NCI-H1092 treated with DMSO at 0.1 percent for 48 hours (cell line): ENCODE results near the gene TMEM8B.

Source experiments
- DNase-seq: peaks from one replicate; lab custom pipeline; 2025; lab: John Stamatoyannopoulos, UW

Gene TMEM8B

DNA sequence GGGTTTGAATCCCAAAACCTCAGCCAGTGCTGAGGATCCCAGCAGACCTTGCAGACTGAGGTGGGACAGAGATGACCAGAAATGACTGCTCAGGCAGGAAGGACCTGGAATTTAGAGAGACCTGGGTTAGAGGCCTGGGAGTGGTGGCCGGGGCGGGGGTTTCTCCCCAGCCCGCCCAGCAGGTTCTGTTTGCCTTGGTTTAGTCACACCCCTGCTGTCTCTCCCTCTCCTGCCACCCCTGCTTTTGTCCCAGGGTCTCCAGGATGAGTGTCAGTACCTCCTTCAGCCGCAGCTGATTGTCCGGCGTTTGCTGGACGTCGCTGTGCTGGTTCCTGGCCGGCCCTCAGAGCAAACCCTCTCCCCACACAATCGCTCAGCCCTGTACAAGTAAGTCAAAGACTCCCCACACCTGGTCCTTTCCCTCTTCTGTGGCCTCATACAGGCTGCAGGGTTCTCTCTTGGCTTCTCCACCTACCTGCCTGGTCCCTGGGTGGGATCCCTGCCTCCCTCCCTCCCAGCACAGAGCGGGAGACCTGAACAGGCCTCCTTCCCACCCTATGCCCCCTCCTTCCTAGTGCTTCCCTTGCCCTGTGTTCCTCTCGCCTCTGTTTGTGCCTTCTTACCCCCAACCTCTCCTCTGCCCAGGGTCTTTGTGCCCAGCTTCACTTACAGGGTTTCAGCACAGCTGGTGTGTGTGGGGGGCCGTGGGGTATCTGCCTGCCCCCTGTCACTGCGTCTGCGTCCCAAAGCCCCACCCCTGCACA lies 12.0 kb downstream of the TMEM8B start:
- DNase-seq, result no peak

DNA sequence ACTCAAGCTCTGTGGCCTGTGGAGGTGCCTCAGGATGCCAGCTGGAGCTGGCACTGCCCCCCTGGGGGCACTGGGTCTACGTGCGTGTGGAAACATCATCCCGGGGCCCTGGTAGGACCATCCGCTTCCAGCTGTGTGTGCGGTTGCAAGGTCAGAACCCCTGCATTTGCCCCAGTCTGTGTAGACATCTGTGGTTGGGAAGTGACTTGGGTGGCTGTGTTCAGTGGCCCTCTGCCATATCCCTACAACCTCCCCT lies 12.5 kb downstream of the TMEM8B start:
- no peak for DNase-seq

DNA sequence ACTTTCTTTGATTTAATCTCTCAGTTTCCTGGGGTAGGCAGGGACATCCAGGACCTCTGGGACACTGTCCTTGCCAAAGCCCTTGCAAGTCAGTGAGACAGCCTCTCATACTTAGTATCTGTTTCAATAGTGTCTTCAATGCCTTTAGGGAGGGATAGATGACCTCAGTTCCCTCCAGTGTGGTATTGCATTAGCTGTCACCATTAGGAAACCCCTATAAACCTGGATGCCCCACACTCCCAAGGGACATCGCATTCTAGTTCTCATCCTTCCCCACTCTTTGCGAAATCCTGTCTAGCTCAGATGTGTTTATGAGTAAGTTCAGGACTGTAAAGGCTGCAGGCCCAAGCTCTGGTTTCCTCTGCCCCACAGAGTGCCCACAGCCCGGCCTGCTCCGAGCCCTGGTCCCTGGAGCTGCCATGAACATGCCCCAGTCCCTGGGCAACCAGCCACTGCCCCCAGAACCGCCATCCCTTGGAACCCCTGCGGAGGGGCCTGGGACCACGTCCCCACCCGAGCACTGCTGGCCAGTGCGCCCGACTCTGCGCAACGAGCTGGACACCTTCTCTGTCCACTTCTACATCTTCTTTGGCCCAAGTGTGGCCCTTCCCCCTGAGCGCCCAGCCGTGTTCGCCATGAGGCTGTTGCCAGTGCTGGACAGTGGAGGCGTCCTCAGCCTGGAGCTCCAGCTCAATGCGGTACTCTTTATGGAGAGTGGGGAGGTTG lies 13.2 kb downstream of the TMEM8B start:
- no peak for DNase-seq

DNA sequence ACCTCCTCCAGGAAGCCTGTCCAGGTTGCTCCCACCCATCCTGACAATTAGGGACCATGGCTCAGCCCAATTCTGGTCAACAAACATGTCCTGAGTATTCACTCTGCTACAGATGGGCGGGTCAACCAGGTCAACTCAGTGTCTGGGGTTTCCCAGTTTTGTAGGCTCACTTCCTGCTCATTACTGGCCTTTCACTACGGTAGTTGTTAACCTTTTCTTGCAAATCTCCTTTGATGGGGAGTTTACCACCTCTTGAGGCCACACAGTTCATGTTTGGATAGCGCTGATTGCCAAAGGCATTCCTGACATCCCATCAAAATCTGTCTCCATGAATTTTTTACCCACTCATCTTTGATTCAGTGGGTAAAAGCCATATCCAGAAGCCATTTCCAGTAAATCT lies 13.8 kb downstream of the TMEM8B start:
- DNase-seq, result no peak

DNA sequence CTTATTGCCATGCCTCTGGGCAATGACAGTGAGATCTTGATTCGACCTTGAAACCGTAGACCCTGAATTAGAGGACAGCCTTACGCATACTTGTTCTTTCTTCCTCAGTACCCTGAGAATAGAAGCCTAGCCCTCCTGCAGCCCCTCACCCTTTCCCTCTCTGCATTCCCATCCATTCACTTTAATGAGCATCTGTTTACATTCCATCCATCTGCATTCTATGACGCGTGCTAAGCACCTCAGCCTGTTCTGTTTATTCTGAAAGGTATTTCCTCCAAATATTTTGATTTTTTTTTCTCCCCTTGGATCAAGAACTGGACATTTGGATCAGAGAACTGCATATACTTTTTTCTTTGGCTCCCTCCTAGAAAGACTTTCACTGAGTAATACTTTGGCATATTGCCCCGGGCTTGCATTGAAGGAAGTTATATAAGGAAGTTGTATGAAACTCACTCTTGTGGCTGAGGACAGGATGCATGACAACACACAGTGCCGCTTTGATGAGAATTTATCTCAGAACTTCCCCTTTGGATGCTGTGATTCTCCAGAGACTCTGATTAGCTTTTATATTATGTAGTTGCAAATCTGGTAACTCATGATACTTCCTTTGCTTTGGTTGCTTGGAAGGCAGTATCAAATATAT lies 15.7 kb downstream of the TMEM8B start:
- DNase-seq, result no peak

DNA sequence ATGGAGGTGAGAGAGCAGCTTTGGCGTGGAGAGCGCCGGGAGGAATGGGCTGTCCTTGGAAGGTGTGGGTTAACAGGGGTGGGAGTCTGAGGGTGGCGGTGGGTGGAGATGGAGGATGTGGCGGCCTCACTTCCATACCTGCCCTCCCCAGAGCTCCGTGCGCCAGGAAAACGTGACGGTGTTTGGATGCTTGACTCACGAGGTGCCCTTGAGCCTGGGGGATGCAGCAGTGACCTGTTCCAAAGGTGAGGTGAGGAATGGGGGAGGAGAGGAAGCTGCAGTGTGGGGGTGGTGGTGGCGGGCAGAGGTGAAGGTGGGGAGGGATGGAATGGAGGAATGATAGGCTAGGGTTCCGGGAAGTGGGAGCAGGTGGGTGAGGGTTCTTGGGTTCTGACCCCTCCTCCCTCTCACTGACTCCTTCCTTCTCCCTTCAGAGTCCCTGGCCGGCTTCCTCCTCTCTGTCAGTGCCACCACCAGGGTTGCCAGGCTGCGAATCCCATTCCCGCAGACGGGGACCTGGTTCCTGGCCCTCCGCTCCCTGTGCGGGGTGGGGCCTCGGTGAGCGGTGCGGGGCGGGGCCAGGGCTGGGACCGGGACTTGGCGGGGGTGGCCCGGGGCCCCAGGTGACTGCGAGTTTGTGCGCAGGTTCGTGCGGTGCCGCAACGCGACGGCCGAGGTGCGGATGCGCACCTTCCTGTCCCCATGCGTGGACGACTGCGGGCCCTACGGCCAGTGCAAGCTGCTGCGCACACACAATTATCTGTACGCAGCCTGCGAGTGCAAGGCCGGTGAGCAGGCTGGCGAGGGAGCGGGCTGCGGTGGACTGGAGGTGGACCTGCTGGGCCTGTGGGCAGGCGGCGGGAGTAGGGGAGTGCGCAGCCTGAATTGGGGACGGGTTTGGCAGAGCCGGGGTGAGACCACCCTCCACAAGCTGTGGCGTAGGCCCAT lies 17.1 kb downstream of the TMEM8B start:
- no peak for DNase-seq

DNA sequence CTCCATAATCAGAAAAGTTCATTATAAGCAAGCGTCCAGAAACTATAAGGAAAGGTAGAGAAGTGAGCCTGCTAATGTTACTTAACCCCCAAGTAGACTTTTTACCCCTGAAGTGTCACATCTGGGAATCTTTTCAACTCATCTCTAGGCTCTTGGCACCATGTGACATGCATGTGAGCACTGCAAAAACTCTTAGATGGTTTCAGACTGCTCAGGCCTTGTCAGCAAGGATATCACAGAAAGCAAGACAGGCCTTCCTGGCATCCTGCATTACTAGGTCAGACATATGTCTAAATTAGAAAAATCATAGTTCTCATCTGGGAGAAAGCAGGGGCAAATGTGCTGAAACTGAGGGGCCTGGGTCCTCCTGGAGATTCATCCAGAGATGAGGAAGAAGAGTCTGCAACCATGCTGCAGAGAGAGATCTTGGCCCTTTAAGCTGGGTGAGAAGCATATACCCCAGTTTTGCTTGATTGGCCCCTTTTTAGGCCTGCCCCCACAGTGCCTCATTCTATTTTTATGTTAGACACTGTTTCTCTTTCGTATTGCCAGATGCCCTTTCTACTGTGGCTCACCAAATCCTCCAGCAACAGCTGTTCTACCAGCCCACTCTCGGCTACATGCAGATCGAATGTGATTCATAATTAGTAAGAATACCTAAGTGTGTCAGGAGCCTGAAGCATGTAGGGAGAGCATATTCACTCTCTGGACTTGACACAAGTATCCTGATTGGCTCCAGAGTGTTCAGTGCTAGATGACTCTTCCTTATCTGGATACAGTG lies 19.0 kb downstream of the TMEM8B start:
- no peak for DNase-seq

DNA sequence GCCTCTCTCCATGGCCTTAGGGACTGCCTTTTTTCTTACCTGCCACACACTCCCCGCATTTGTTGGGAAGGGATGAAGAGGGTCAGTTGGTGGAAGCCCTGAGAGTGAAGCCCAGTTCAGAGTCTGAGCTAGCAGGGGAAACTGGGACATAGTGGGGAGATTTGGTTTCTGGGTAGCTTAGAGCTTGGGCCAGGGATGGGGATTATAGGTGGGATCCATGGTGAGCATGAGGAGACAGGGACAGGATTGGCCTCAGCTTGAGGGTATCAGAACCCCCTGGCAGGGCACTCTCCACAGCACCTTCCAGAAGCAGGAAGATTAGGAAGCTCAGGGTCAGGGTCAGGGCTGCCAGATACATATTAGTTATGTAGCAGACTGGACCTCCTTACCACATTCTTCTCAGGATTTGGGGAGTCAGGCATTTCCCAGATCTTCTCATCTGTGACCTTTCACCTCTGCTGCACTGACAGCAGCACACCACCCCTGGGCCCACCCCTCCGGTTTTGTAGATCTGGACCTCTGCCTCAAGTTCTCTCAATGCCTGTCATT lies 23.3 kb downstream of the TMEM8B start:
- no peak for DNase-seq

DNA sequence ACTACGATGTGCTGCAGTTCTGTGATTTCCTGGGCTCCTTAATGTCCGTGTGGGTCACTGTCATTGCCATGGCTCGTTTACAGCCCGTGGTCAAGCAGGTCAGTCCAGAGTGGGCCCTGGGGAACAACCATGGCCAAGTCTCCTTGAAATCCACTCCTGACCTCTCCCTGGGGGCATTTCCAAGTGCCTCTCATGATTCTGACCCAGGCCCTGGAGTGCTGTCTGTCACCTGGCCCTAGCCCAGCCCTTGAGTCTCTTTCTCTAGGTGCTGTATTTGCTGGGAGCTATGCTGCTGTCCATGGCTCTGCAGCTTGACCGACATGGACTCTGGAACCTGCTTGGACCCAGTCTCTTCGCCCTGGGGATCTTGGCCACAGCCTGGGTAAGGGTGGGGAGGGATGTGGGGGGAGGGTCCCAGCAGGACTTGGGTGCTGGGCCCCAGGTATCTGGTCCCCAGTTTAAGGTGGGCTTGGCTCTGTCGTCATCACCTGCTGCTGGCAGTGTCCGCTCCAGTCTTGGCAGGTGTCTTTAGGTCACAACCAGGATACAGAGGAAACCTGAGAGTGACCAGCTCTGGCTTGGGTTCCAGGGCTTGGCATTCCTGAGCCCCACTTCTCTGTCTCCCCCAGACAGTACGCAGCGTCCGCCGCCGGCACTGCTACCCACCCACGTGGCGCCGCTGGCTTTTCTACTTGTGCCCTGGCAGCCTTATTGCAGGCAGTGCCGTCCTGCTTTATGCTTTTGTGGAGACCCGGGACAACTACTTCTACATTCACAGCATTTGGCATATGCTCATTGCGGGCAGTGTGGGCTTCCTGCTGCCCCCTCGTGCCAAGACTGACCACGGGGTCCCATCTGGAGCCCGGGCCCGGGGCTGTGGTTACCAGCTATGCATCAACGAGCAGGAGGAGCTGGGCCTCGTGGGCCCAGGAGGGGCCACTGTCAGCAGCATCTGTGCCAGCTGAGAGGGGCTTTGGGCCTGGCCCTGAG lies 24.1 kb downstream of the TMEM8B start:
- DNase-seq, result no peak

DNA sequence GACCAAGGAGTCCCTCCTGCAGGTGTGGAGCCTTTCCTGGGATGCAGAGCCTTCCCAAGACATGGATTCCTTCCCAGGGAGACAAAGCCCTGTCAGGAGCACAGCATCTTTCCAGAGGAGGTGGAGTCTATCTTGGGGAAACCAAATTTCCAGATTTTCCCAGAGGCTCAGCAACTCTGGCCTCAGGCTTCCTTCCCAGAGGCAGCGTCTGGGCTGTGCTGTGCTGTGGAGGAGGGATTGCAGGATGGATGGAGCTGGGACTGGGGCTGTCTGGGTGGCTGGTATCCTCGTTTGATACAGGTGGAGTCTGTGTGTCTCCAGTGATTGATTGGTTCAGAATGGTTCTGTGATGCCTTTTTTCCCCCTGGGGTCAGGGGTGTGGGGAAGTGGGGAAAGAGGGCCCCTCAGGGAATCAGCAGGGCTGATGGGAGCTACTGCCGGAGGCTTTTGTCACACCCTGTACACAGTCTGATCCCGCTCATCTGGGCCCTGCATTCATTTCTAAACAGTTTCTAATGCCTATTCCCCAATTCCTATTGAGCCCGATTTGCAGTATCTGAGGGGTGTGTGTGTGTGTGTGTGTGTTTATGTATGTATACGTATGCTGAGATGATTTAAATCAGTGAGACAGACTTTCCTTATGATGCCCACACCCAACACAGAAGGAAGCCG lies 25.2 kb downstream of the TMEM8B start:
- DNase-seq, result no peak

DNA sequence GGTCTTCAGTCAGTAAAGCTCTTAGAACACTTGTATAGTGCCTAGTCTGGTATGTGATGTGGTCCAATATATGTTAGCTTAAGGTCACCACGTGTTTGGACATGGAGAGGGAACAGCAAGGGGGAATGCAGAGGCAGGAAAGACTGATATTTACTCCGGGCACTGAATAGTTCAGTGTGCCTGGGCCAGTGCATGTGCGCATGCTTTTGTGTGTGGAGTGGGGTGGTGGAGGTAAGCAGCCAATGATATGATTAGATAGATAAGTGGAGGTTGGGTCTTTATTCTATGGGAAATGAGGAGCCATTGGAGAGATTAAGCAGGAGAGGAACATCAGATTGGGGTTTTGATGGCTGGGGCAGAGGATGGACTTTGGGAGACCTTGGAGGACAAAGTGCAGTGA lies 27.2 kb downstream of the TMEM8B start:
- DNase-seq, result no peak

DNA sequence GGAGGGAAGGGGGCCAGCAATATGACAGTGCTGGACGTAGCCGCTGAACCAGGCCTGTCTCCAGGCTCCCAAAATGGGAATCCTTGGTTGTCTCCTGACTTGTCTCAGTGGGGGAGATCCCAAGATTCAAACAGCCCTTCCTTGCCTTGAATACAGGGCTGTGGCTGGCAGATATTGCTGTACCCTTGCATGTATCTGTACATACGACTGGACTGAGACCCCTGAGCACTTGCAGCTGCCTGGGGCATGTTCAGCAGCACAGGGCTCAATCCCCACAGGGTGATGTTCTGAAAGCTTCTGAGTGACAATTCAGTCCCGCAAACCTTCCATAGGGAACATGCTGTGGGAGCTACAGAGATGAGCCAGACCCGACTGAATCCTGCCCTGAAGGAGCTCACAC lies 27.9 kb downstream of the TMEM8B start:
- no peak for DNase-seq

DNA sequence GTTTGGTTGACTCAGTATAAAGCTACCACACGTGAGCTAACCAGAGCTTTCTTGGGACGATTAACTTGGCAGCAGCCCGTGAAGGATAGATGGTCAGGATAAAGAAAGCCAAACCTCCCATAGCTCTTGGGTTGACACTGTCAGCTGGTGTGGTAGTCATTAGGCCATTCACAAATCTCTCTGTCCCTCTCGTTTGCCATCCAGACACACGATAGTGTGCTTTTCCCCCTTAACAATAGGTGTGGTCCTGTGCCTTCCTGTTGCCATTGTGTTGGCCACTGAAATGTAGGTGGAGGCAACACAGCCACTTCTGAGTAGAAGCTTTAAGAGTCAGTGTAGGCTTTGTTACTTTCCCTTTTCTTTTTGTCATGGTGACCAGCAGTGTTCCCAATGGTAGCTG lies 29.4 kb downstream of the TMEM8B start:
- no peak for DNase-seq

DNA sequence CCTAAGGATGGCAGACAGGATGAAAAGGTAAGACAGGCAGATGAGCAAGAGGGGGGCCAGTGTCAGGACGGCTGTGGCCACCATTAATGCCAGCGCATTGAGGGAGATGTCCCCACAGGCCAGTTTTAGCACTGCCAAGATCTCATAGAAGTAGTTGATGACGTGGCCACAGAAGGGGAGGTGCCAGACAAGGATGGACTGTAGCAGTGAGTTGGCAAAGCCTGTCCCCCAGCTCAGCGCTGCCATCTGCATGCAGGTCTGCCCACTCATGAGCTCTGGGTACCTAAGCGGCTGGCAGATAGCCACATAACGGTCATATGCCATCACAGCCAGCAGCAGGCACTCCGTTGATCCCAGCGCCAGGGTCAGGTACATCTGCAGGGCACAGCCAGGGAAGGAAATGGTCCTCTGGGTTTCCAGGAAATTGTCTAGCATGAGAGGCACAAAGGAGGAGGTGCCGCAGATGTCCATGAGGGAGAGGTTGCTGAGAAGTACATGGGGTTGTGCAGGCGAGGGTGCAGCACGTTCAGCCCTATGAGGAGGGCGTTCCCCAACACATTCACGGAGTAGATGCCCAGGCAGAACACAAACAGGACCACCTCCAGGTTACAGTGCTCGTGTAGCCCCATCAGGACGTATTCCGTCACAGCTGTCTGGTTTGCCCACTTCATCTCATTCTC lies 30.4 kb downstream of the TMEM8B start:
- peak; percentile 30 for DNase-seq

DNA sequence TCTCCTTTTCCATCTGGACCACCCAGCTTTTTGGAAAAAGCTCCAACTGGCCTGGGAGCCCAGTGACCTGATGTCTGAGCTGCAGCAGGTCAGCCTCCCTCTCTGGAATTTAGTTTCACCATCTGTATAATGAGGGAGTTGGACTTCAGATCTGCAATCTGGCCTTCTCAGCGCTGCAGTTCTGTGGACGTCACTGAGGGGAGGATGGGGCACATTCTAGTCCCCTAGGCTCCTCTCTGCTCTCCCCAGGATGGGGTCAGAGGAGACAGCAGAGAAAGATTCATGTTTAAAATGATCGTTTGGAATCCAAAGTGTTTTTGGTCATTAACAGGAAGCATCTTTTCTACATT lies 30.9 kb downstream of the TMEM8B start:
- DNase-seq, result no peak

DNA sequence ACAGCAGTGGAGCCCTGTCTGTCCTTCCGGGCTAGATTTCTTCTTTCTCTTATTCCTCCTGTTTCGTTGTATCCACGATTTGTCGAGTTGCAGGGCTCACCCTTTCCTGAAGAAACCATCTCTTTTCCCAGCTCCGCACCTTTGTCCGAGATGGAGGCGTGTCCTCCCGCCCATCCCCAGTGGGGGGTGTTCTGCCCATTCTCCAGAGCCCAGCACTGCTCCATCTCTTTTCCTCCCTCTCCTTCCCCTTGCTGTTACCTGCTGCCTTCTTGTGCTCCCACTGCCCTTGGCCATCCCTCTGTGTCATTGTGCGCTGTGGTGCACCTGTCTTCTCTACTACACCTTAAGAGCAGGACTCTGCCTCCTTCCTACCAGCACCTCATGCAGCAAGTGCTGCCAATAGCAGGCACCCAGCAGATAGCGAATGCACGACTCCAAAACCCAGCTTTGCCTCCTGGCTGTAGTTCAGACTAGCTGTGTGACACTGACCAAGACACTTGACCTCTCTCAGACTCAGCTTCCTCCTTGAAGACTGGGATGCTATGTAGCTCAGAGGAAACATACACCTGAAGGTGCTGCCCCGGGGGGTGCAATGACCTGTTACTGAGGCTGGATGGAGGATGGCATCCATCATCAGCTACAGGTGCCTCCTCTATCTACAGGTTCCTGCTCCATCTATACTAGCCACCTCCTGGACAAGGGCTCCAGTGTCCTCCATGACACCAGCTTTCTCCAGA lies 32.3 kb downstream of the TMEM8B start:
- DNase-seq, result no peak

DNA sequence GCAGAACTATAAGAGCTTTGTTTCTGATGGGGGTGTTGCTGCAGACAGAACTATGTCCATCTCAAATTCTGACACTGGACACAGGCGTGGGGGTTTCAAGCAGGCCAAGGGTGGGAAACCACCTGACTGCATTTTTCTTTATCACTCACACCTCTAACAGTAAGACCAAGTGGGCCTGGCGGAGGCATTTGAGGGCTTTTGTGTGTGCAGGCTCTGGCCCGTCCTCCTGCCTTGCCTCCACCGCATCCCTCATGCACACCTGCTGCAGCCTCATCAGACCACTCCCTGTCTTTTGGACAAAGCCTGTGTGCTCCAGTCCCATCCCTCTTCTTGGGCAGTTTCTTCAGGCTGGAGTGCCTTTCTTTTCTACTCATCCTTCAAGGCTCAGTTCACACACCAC lies 33.3 kb downstream of the TMEM8B start:
- no peak for DNase-seq

DNA sequence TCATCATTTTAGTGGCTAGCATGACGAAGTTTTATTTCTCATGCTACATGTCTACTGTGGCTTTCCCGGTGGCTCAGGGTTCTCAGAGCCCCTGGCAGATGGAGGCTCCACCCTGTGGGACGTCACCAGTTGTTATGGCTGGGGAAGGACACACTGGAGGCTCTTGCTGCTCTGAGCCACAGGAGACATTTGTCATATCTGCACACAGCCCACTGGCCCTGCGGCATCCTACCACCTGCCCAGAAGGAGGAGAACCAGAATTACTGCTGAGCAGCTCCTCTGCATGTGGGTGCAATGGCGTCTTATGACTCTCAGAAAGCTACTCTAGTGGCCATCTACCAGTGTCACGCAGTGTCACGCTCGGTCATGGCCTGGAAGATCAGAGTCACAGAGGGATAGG lies 34.6 kb downstream of the TMEM8B start:
- DNase-seq, result no peak
